ENCODE measurements around the gene MCAM.

Gene MCAM

GRCh38 chr11:119305556-119306372, 11.2 kb downstream of the MCAM start:
- DNase-seq = no peak

GRCh38 chr11:119303227-119303718, 13.7 kb downstream of the MCAM start:
- DNase-seq = no peak

- DNase-seq = no peak
Observed at GRCh38 chr11:119300198-119300964, 16.5 kb downstream of the MCAM start.

- DNase-seq = no peak
Observed at GRCh38 chr11:119299416-119299815, 17.5 kb downstream of the MCAM start.

- DNase-seq = no peak
Observed at GRCh38 chr11:119298726-119299125, 18.2 kb downstream of the MCAM start.

- no peak for DNase-seq
Observed at GRCh38 chr11:119297938-119298337, 19.0 kb downstream of the MCAM start.

GRCh38 chr11:119295178-119295577, 21.8 kb downstream of the MCAM start:
- no peak for DNase-seq

GRCh38 chr11:119293461-119293860, 23.5 kb downstream of the MCAM start:
- no peak for DNase-seq

- DNase-seq = no peak
Observed at GRCh38 chr11:119290894-119291497, 25.9 kb downstream of the MCAM start.

GRCh38 chr11:119288219-119288618, 28.7 kb downstream of the MCAM start:
- DNase-seq = no peak

GRCh38 chr11:119285431-119285830, 31.5 kb downstream of the MCAM start:
- no peak for DNase-seq

- DNase-seq = no peak
Observed at GRCh38 chr11:119284344-119285157, 32.4 kb downstream of the MCAM start.

GRCh38 chr11:119282495-119282894, 34.4 kb downstream of the MCAM start:
- no peak for DNase-seq

GRCh38 chr11:119277660-119278059, 39.3 kb downstream of the MCAM start:
- DNase-seq = no peak

- DNase-seq = no peak
Observed at GRCh38 chr11:119273721-119274120, 43.2 kb downstream of the MCAM start.

GRCh38 chr11:119267645-119268044, 49.3 kb downstream of the MCAM start:
- no peak for DNase-seq

- DNase-seq = no peak
Observed at GRCh38 chr11:119266517-119267255, 50.2 kb downstream of the MCAM start.

GRCh38 chr11:119266063-119266462, 50.9 kb downstream of the MCAM start:
- no peak for DNase-seq

GRCh38 chr11:119263352-119263940, 53.5 kb downstream of the MCAM start:
- no peak for DNase-seq

- no peak for DNase-seq
Observed at GRCh38 chr11:119262668-119263351, 54.1 kb downstream of the MCAM start.

GRCh38 chr11:119258983-119259382, 57.9 kb downstream of the MCAM start:
- no peak for DNase-seq

Measured in stimulated activated naive CD4-positive, alpha-beta T cell treated with Interleukin-2 at 50 U/mL for 16 hours (primary cell).